HG03378 (cell line): Measurements from ENCODE around the gene PLK2.

Source experiments
- ATAC-seq: cut with Tn5 transposase; IDR thresholded peaks from one replicate; pipeline ENCODE4 v1.9.1; 2021; ENCODE audit warnings: mild to moderate bottlenecking, moderate library complexity; ENCODE audit not compliant: unreplicated experiment

The PLK2 gene

DNA sequence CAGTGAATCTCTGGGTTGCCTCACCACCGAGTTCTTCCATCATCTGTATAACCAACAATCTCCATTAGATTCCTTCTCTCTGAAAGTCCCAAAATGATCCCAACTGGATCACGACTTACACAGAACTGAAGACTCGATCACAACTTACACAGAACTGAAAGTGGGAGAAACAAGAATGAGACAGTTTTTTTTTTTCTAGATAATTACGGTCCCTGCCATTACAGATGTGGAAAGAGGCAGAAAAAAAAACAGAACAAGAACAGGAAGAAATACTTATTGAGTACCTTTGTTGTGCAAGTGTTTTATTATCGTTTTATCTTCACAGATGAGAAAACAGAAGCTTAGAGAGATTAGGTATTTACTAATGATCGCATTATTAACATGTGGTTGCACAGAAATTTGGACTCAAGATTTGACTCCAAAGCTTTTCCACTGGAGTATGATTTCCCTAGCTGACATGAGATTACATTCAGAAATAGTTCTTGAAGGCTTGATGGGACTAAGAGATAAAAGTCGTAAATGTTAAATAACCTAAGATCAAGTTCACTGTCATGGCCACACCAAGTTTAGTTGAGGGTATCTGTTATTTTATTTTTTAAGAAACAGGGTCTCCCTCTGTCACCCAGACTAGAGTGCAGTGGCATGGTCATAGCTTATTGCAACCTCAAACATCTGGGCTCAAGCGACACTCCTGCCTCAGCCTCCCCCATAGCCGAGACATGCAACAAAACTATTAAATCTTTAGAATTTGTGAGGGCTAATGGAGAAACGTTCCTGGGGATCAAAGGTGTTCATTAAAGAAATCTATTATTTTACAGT, 8.9 kb downstream of the PLK2 start:
- ATAC-seq: no peak

DNA sequence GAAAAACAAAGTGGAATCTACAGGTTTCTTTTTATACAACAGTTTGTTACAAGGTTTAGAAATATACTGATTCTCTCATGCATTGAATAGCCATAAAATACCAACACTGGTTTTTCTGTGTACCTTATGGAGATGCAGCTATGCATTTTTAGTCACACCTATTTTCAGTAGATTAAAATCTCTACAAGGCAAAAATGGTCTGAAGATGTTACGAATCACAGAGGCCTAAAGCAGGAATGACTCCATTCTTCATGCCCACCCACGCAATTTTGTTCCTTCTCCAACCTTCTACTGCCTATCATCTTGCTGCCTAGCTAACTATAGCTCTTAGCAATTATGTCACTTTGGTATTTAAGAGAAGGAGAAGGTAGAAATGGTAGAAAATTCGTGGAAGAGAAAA, 9.9 kb downstream of the PLK2 start:
- ATAC-seq: no peak

DNA sequence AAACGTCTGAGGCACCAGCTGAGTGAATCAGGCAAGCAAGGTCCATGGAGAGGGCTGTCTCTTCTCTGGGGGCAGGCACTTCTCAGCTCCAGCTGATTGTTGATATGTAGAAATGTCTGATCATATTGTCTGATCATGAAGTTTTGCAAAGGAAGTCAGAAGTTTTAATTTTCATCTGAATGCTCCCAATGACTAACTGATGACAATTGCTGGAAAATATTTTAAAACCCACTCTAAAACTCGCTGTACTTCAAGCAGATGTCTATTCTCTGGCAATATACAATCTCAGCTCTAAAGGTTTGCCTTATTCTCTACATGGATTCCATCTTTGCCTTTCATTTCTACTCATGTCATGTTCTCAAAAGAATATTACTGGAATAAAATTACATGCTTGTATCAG, 12.7 kb downstream of the PLK2 start:
- ATAC-seq: no peak

- ATAC-seq: no peak
Measured at GRCh38 chr5:58446024-58446423, 13.9 kb downstream of the PLK2 start.

DNA sequence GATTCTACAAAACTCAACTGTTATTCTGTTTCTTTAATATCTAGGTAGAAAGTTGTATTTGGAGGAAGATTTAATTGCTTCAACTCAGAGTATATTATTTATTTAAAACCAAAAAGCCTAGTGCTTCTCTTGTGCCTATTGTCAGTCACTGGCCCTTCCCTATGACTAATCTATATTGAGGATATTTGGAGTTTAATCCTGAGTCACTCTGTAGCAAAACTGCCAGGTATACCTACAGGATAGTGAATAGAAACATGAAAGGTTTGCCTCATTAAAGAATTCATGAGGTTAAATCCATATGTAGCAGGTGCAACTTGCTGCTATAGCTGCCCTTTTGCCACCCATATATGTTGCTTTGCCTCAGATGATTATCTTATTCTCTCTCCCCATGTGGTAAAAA, 15.1 kb downstream of the PLK2 start:
- no peak for ATAC-seq

GRCh38 chr5:58440901-58441460, 18.9 kb downstream of the PLK2 start:
- no peak for ATAC-seq

DNA sequence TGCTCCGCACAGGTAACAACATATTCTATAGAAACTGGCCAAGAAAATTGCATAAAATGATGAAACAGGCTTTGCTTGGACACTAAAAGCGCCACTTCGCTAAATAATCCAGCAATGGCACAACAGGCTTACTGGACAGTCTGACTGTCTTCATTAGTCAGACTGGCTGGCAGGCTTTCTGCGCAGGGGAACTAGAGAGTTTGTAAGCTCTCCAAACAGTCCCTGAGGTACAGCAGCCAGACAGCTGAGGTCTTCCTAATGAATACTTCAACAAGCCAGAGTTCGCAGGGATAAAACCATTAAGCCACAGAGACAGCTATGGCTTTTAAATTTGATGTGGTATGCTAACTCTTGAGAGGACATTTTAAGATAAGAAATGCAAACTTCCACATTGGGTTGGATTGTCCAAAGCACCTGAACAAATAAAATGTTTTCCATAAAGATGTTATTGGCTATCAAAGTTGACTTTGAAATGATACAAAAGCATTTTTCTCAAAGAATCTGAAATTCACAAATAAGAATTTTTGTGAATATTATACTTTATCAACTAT, 20.7 kb downstream of the PLK2 start:
- no peak for ATAC-seq

GRCh38 chr5:58437661-58438060, 22.2 kb downstream of the PLK2 start:
- no peak for ATAC-seq

DNA sequence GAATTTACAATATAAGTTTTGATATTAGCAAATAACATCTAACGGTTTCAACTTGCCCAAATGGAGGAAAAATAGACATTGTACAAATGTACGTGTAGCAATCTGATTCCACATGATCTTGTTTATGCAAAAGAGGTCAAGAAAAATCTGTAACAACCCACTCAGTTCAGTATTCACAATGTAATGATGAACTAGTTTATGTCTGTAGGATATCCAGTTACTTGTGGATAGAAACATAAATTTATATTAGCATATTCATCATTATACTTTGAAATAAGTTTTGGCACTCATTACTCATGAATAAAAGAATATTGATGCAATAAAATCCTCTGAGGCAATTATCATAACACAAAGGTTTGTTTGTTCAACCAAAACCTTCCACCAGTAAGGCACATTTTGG, 28.1 kb downstream of the PLK2 start:
- ATAC-seq: no peak

GRCh38 chr5:58412932-58413331, 47.0 kb downstream of the PLK2 start:
- no peak for ATAC-seq

GRCh38 chr5:58412081-58412480, 47.8 kb downstream of the PLK2 start:
- no peak for ATAC-seq

- no peak for ATAC-seq
Measured at GRCh38 chr5:58411372-58411771, 48.5 kb downstream of the PLK2 start.

- ATAC-seq: no peak
Measured at GRCh38 chr5:58410441-58410840, 49.4 kb downstream of the PLK2 start.

DNA sequence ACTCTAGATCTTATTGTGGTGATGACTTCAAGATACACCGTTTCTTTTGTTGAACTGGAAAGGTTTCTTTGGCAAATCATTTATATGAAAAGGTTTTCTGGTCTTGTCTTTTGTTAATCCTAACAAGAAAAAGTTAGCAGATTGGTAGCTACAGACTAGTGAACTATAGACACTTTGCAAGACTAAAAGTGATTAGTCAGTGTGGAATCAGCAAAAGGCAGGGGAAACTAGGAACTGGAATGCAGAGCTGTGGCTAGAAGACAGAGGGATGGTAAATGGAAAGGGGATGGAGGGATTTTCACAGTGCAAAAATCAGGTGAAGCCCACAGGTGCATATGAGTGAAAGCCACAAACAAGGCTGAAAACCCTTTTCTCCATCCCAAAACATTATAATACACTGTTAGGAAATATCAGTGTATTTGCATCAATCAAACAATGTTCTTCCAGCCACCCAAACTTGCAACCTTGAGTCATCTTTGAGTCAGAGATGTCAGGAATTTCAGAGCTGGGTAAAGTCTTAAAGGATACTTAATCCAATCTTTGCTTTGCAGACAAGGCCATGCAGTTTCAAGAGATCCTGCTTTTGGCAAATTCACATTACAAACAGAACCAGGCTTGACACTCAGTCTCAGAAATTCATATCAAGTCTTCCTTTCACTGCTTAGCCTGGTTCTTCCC, 52.7 kb downstream of the PLK2 start:
- ATAC-seq: no peak

DNA sequence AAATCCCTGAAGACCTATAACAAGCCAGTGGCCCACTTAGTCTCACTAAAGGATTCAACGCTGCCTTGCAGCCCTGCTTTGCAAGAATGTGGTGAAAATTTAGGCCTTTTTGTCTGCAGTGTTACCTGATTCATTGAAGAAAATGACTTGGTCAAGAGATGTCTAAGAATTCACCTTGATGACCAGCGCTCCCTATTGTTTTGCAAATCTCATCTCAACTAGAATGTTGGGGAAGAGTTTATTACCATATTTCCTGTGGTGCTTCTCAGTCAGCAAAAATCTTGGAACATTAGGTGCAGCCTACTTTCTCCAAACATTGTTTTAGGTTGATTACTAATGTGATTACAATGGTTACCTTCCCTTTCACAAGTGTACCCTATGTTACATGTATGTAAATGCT, 53.5 kb downstream of the PLK2 start:
- no peak for ATAC-seq

- ATAC-seq: no peak
Measured at GRCh38 chr5:58405175-58405574, 54.7 kb downstream of the PLK2 start.

- ATAC-seq: no peak
Measured at GRCh38 chr5:58404734-58405133, 55.2 kb downstream of the PLK2 start.
